GM12878 (cell line): Measurements from ENCODE around the gene FAM20A. TPM values are rescaled to one million over a fixed set of nuclear protein-coding genes. Genes with fewer than 3 reads are reported as not detected.
A peak's percentile ranks its signal among the peaks of the same experiment; 100 is the strongest.

Experiments
- ASH2L ChIP-seq: fragments of 300-600, 200-600 bp; sonication (generic); IDR thresholded peaks from 2 replicates; pipeline ENCODE4 v1.6.1; 2017; ENCODE audit warnings: low read depth, mild to moderate bottlenecking, borderline replicate concordance
- ATF7 ChIP-seq: fragments of 450-650 bp; IDR thresholded peaks from 2 replicates; pipeline ENCODE4 v1.6.1; 2016; ENCODE audit warnings: low read depth, mild to moderate bottlenecking
- BCLAF1 ChIP-seq: fragments of 450-650 bp; IDR thresholded peaks from 2 replicates; pipeline ENCODE4 v1.6.1; 2017; ENCODE audit warnings: antibody characterized with exemption, mild to moderate bottlenecking, moderate library complexity
- CBFB ChIP-seq: IDR thresholded peaks from 2 replicates; pipeline ENCODE4 v1.6.1; 2016; ENCODE audit warnings: antibody characterized with exemption, low read depth
- DPF2 ChIP-seq: fragments of 450-650 bp; IDR thresholded peaks from 2 replicates; pipeline ENCODE4 v1.6.1; 2017; ENCODE audit warnings: mild to moderate bottlenecking
- E4F1 ChIP-seq: fragments of 450-650 bp; IDR thresholded peaks from 2 replicates; pipeline ENCODE4 v1.6.1; 2018; ENCODE audit warnings: borderline replicate concordance, mild to moderate bottlenecking; ENCODE audit not compliant: partially characterized antibody
- FOXM1 ChIP-seq: IDR thresholded peaks from 2 replicates; pipeline ENCODE4 v1.6.1; 2012; ENCODE audit warnings: low read depth, mild to moderate bottlenecking, inconsistent platforms, low read length, moderate library complexity
- GABPA ChIP-seq: IDR thresholded peaks from 2 replicates; pipeline ENCODE4 v1.6.1; 2014; ENCODE audit warnings: antibody characterized with exemption, low read depth, mild to moderate bottlenecking, inconsistent platforms
- GATAD2B ChIP-seq: fragments of 450-650 bp; conservative IDR thresholded peaks from 2 replicates; pipeline ENCODE4 v1.6.1; 2017; ENCODE audit warnings: low read depth, mild to moderate bottlenecking, moderate library complexity
- HCFC1 ChIP-seq: fragments of 150-350 bp; IDR thresholded peaks from 2 replicates; pipeline ENCODE4 v1.6.1; 2014; ENCODE audit warnings: low read length
- IKZF1 ChIP-seq: fragments of 450-650 bp; conservative IDR thresholded peaks from 2 replicates; pipeline ENCODE4 v1.6.1; 2017; ENCODE audit warnings: antibody characterized with exemption, mild to moderate bottlenecking
- IKZF2 ChIP-seq, 2 experiments: fragments of 450-650 bp; IDR thresholded peaks; 2 replicates each; pipeline ENCODE4 v1.6.1; 2017; ENCODE audit warnings: mild to moderate bottlenecking in 2 of 2, moderate library complexity in 2 of 2
- LARP7 ChIP-seq: fragments of 450-650 bp; IDR thresholded peaks from 2 replicates; pipeline ENCODE4 v1.6.1; 2017; ENCODE audit warnings: mild to moderate bottlenecking
- MTA2 ChIP-seq: fragments of 450-650 bp; IDR thresholded peaks from 2 replicates; pipeline ENCODE4 v1.6.1; 2016; ENCODE audit warnings: low read depth, mild to moderate bottlenecking, moderate library complexity
- NKRF ChIP-seq: fragments of 450-650 bp; conservative IDR thresholded peaks from 2 replicates; pipeline ENCODE4 v1.6.1; 2017; ENCODE audit warnings: mild to moderate bottlenecking, moderate library complexity
- PML ChIP-seq: IDR thresholded peaks from 2 replicates; pipeline ENCODE4 v1.6.1; 2012; ENCODE audit warnings: low read length, inconsistent platforms
- RAD21 ChIP-seq: IDR thresholded peaks from 2 replicates; pipeline ENCODE4 v1.6.1; 2011; ENCODE audit warnings: mild to moderate bottlenecking, low read depth, low read length, moderate library complexity; ENCODE audit not compliant: insufficient read depth
- SMAD1 ChIP-seq: fragments of 450-650 bp; IDR thresholded peaks from 2 replicates; pipeline ENCODE4 v1.6.1; 2018; ENCODE audit warnings: mild to moderate bottlenecking, low read depth; ENCODE audit not compliant: partially characterized antibody
- SMC3 ChIP-seq: IDR thresholded peaks from 2 replicates; pipeline ENCODE4 v1.6.1; 2011; ENCODE audit warnings: low read length, improper control_type of control experiment, borderline replicate concordance
- TAF1 ChIP-seq: IDR thresholded peaks from 2 replicates; pipeline ENCODE4 v1.6.1; 2011; ENCODE audit warnings: mild to moderate bottlenecking, low read depth, low read length, borderline replicate concordance
- TARDBP ChIP-seq: IDR thresholded peaks from 2 replicates; pipeline ENCODE4 v1.6.1; 2016; ENCODE audit warnings: borderline replicate concordance
- TCF12 ChIP-seq: IDR thresholded peaks from 2 replicates; pipeline ENCODE4 v1.6.1; 2011; ENCODE audit warnings: low read depth, mild to moderate bottlenecking, low read length
- USF2 ChIP-seq: IDR thresholded peaks from 2 replicates; pipeline ENCODE4 v1.6.1; 2011; ENCODE audit warnings: low read depth, low read length, improper control_type of control experiment, borderline replicate concordance
- YBX1 ChIP-seq: fragments of 450-650 bp; IDR thresholded peaks from 2 replicates; pipeline ENCODE4 v1.6.1; 2016; ENCODE audit warnings: antibody characterized with exemption
- ZNF217 ChIP-seq: fragments of 450-650 bp; IDR thresholded peaks from 2 replicates; pipeline ENCODE4 v1.6.1; 2017; ENCODE audit warnings: antibody characterized with exemption, mild to moderate bottlenecking
- polyA plus RNA-seq, 11 experiments: library from polyadenylated mRNA; depleted of rRNA in 4 of 11; unstranded in 6 of 11; stranded (reverse) in 5 of 11; fragments of >200 nt; fragmentation: Nextera tagmentation in 4 of 11; fragmentation: Illumina TruSeq in 1 of 11; extraction: Ambion mirVana in 4 of 11; extraction: Trizol in 1 of 11; gene quantifications; 1 replicate in 1 of 11; 2 replicates in 10 of 11; pipeline versions ENCODE4 v1.2.1 to v1.2.3, GENCODE V29; 2011 to 2016; ENCODE audit warnings: inconsistent platforms in 2 of 11, missing spikeins in 2 of 11, low read depth in 1 of 11
- total RNA-seq, 4 experiments: library from RNA; depleted of rRNA in 3 of 4; stranded (reverse); fragments of >200 nt in 3 of 4; fragmentation: Illumina TruSeq in 1 of 4; extraction: Trizol in 1 of 4; gene quantifications; 2 replicates each; pipeline versions ENCODE4 v1.2.1 to v1.2.3, GENCODE V29; 2013 to 2021

The FAM20A gene
- total and polyA plus RNA-seq, 10 of the 15 experiments (the other 5 are each of a cell fraction or from before 2014, with no cell fraction given) = 0.13 TPM; not detected in 9

- TF ChIP-seq BCLAF1 (no peak), ZNF217 (peak; percentile 34; the same call in 1 of the 2 replicates), ATF7 (peak; percentile 83), CBFB (no peak), SMAD1 (peak; percentile 30), PML (peak; percentile 38; the same call in 1 of the 2 replicates), TARDBP (0 out of 2 replicates have a peak, but pooled peaks have one; percentile 9), NKRF (peak; percentile 87), GATAD2B (peak; percentile 93), FOXM1 (no peak), RAD21 (no peak), IKZF2 (IDR thresholded peaks at IDR 0.05) (peak; percentile 42 to 48; a peak in 2 of 4 replicates), E4F1 (peak; percentile 87), IKZF1 (peak; percentile 80), HCFC1 (0 out of 2 replicates have a peak, but pooled peaks have one; percentile 1), ASH2L (no peak), DPF2 (peak; percentile 59), MTA2 (peak; percentile 69), LARP7 (peak; percentile 80), TCF12 (0 out of 2 replicates have a peak, but pooled peaks have one; percentile 70), SMC3 (no peak), YBX1 (no peak), USF2 (peak; percentile 43), GABPA (no peak), TAF1 (0 out of 2 replicates have a peak, but pooled peaks have one; percentile 13)
Observed at GRCh38 chr17:68511671-68512246, 89.4 kb downstream of the FAM20A start (continued).
